ENCODE measurements around the gene PINLYP. TPM values are rescaled to one million over a fixed set of nuclear protein-coding genes. Genes with fewer than 3 reads are reported as not detected.
A peak's percentile ranks its signal among the peaks of the same experiment; 100 is the strongest.

The PINLYP gene
- total RNA-seq, 1 experiment from 2014 or later = 0.17 TPM

DNA sequence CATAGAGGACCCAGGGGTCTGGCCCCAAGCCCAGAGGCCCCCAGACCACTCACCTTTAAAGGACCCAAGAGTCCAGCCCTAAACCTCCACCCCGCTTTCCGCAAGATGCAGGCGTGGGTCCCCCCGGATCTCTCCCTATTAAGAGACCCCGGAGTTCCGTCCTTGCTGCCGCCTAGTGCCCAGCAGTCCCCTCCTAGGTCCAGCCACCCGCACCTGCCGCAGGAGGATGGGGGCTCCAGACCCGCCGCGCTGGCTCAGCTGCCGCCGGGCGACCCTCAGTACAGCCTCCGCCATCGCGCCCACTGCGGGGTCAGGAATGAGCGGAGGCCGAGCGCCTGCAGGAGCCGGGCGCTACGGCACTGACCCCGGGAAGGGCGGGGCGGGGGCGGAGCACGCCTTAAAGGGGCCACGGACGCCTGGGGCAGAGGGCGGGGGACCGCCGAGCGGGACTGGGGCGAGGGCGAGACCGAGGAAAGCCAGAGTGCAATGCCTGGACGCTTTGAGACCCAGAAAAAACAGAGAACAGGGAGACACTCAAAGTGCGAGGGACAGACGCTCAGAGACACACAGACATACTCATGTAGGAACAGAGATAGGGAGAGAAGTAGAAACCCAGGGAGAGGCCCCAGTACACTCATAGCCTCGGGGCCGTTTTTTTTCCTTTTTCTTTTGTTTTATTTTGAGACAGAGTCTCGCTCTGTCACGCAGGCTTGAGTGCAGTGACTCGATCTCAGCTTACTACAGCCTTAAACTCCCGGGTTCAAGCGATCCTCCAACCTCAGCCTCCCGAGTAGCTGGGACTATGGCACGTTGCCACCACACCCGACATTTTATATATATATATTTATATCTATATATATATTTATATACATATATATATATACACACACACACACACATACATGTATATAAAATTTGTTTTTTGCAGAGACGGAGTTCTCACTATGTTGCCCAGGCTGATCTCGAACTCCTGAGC, 48.4 kb upstream of the PINLYP start, which contains the start of gene ETHE1 (continued):
- TF ChIP-seq, protein P1, sequence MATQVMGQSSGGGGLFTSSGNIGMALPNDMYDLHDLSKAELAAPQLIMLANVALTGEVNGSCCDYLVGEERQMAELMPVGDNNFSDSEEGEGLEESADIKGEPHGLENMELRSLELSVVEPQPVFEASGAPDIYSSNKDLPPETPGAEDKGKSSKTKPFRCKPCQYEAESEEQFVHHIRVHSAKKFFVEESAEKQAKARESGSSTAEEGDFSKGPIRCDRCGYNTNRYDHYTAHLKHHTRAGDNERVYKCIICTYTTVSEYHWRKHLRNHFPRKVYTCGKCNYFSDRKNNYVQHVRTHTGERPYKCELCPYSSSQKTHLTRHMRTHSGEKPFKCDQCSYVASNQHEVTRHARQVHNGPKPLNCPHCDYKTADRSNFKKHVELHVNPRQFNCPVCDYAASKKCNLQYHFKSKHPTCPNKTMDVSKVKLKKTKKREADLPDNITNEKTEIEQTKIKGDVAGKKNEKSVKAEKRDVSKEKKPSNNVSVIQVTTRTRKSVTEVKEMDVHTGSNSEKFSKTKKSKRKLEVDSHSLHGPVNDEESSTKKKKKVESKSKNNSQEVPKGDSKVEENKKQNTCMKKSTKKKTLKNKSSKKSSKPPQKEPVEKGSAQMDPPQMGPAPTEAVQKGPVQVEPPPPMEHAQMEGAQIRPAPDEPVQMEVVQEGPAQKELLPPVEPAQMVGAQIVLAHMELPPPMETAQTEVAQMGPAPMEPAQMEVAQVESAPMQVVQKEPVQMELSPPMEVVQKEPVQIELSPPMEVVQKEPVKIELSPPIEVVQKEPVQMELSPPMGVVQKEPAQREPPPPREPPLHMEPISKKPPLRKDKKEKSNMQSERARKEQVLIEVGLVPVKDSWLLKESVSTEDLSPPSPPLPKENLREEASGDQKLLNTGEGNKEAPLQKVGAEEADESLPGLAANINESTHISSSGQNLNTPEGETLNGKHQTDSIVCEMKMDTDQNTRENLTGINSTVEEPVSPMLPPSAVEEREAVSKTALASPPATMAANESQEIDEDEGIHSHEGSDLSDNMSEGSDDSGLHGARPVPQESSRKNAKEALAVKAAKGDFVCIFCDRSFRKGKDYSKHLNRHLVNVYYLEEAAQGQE (IDR thresholded peaks at IDR 0.05; ENCODE audit: low read depth) = no peak
- no peak for TF ChIP-seq CBX3 (IDR thresholded peaks at IDR 0.05; ENCODE audit: low read depth)
- no peak for TF ChIP-seq ELF1 (IDR thresholded peaks at IDR 0.05; ENCODE audit: borderline replicate concordance, low read depth)
- TF ChIP-seq FOSL1 (IDR thresholded peaks at IDR 0.05; ENCODE audit: low read depth) = no peak
- TF ChIP-seq, protein P2, sequence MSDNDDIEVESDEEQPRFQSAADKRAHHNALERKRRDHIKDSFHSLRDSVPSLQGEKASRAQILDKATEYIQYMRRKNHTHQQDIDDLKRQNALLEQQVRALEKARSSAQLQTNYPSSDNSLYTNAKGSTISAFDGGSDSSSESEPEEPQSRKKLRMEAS (IDR thresholded peaks at IDR 0.05) = peak; percentile 88
- TF ChIP-seq YY1 (IDR thresholded peaks at IDR 0.05; ENCODE audit: extremely low read depth, insufficient replicate concordance, low read depth, low read length) = peak; percentile 58

All from HCT116 (cell line).